HL-60 (cell line): ENCODE results near the gene MRM2.

Source experiments
- POLR2AphosphoS5 ChIP-seq: IDR thresholded peaks from 2 replicates; pipeline ENCODE4 v1.6.1; 2012; ENCODE audit warnings: low read depth
- TF ChIP-seq, protein P1 (sequence below): IDR thresholded peaks from one replicate; pipeline ENCODE4 v1.5.1; 2011; ENCODE audit warnings: low read length, control low read depth, inconsistent platforms; ENCODE audit not compliant: insufficient read depth

DNA sequence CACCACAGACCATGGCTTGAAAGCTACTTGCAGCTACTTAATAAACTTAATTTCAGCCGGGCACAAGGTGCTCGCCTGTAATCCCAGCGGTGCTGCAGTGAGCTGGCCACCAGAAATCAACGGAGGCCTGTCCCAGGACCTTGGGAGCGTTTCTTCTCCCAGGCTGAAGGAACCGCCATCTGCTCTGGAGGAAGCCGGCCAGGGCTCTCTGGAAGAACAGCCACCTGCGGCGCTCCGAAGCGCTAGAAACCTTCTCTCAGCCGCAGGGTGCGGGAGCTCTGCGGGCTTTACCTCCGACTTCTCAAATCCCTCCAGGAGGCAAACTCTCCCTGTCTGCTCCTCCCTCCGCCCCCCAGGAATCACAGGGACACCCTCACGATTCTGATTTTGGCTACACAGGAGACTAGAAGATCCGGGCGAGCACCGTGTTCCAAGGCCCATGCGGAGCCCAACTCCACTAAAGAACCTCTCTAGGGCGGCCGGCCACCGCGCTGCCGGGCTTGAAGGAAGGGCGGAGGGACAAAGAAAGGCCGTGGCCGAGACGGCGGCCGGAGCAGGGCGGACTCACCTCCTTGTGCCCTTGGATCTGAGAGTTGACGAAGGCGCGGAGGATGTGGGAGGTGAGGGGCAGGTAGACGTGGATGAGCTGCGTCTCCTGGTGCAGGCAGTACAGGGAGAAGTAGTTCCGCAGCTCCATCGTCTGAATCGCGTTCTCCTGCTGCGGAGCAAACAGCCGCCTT is 14.5 kb upstream of the MRM2 start:
- TF ChIP-seq, protein P1, sequence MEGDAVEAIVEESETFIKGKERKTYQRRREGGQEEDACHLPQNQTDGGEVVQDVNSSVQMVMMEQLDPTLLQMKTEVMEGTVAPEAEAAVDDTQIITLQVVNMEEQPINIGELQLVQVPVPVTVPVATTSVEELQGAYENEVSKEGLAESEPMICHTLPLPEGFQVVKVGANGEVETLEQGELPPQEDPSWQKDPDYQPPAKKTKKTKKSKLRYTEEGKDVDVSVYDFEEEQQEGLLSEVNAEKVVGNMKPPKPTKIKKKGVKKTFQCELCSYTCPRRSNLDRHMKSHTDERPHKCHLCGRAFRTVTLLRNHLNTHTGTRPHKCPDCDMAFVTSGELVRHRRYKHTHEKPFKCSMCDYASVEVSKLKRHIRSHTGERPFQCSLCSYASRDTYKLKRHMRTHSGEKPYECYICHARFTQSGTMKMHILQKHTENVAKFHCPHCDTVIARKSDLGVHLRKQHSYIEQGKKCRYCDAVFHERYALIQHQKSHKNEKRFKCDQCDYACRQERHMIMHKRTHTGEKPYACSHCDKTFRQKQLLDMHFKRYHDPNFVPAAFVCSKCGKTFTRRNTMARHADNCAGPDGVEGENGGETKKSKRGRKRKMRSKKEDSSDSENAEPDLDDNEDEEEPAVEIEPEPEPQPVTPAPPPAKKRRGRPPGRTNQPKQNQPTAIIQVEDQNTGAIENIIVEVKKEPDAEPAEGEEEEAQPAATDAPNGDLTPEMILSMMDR, result no peak
- no peak for TF ChIP-seq POLR2AphosphoS5
